Sigmoid colon (tissue), 7 donors: ENCODE data around the gene SINHCAF. TPM values are rescaled to one million over a fixed set of nuclear protein-coding genes. Genes with fewer than 3 reads are reported as not detected.

Experiments
- DNase-seq: peaks from one replicate; pipeline ENCODE4 v3.0.0-alpha.2; 2019
- H3K27ac ChIP-seq, 4 donors: fragments of 200-600 bp; sonication (generic); one replicate each; pipeline ENCODE4 v1.5.1; 2016 to 2019; ENCODE audit warnings: mild to moderate bottlenecking in 1 of 4
- H3K27me3 ChIP-seq, 3 donors: fragments of 200-600 bp; sonication (generic); one replicate each; pipeline ENCODE4 v1.5.1; 2019; ENCODE audit warnings: mild to moderate bottlenecking in 1 of 3
- H3K36me3 ChIP-seq, 4 donors: fragments of 200-600 bp; sonication (generic); one replicate each; pipeline ENCODE4 v1.5.1; 2016 to 2019
- H3K4me1 ChIP-seq, 4 donors: fragments of 200-600 bp; sonication (generic); one replicate each; pipeline ENCODE4 v1.5.1; 2017 to 2019
- H3K4me3 ChIP-seq, 4 donors: fragments of 200-600 bp; sonication (generic); one replicate each; pipeline ENCODE4 v1.5.1; 2017 to 2019; ENCODE audit warnings: mild to moderate bottlenecking in 2 of 4, moderate library complexity in 1 of 4
- H3K9me3 ChIP-seq, 4 donors: fragments of 200-600 bp in 3 of 4; sonication (generic) in 3 of 4; one replicate each; pipeline versions ENCODE4 v1.5.1 to v1.6.1; 2013 to 2019
- EP300 ChIP-seq, 4 donors: sonication (generic); formaldehyde crosslinking; IDR thresholded peaks; one replicate each; pipeline ENCODE4 v1.6.1; 2017; ENCODE audit warnings: antibody characterized with exemption in 4 of 4
- POLR2A ChIP-seq, 2 donors: fragments of 450-650 bp; IDR thresholded peaks; one replicate each; pipeline ENCODE4 v1.6.1; 2016; ENCODE audit warnings: antibody characterized with exemption in 2 of 2, mild to moderate bottlenecking in 2 of 2, moderate library complexity in 2 of 2
- POLR2AphosphoS5 ChIP-seq, 4 donors: sonication (generic); formaldehyde crosslinking; IDR thresholded peaks; one replicate each; pipeline ENCODE4 v1.6.1; 2017; ENCODE audit warnings: antibody characterized with exemption in 4 of 4
- WGBS, 2 donors: extraction: QIAGEN DNeasy Blood & Tissue Kit; methylation state at CpG; one replicate each; pipeline ENCODE4 v1.1.7; 2013; 5-methylcytosine and 5-hydroxymethylcytosine counted together
- intact Hi-C: fragments of 100-400 bp; cut with DNase I; formaldehyde crosslinking; loops from one replicate; pipeline ENCODE4 v1.15.1; 2023
- polyA plus RNA-seq, 3 donors: library from polyadenylated mRNA; stranded (reverse); fragments of 200-250 nt; gene quantifications; one replicate each; pipeline ENCODE4 v1.2.3, GENCODE V29; 2013
- small RNA-seq, 3 donors: library from RNA; depleted of rRNA; stranded (forward); fragments of <200 nt; gene quantifications; one replicate each; pipeline ENCODE3, GENCODE V24; 2016
- total RNA-seq, 4 donors: library from RNA; depleted of rRNA; stranded (reverse); fragments of >200 nt; gene quantifications; one replicate each; pipeline ENCODE4 v1.1.0, GENCODE V29; 2016
- TF ChIP-seq, protein P1 (sequence below), 4 experiments: fragments of 450-650 bp in 3 of 4; fragments of 200-600 bp in 1 of 4; IDR thresholded peaks; one replicate each; pipeline ENCODE4 v1.5.1; 2016 to 2019; ENCODE audit warnings: antibody characterized with exemption in 4 of 4, mild to moderate bottlenecking in 3 of 4, moderate library complexity in 2 of 4
- donor health status: healthy with polysubstance abuse.
- donor health status: Bipolar disorder and iron deficiency.
- donor health status: healthy.

The SINHCAF gene
- total and polyA plus RNA-seq, 7 donors: 31.1 to 68.4 (median 51.7) TPM

DNA sequence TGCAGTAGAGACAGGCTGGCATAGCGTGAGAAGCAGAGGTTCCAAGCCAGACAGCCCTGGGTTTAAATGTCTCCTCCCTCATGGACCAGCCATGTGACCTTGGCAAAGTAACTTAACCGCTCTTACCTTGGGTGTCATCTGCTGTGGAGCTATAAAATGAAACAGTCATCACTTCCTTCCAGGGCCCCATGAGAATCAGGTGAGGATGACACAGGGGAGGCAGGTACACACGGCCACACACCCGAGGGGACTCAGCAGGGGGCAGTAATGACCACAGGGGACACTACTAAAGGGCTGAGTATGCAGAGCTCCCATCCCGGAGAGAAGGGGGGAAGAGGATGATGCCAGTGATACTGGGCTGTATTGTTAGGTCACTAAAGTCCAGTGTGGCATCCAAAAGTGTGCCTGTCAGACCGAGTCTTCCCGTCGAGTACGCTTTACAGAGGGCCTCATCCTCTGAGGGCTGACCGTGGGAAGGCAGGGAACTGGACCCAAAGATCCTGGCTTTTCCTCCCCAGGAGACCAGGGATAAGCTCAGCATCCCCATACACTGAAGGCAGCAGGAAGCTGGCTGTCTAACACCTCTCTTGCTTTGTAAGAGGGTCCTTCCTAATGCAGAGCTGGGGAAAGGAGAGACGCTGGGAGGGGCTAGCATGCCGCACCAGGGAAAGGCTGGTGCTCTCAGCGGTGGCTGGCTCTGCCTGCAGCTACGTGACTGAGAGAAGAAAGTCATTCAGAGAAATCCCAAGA is 94.2 kb downstream of the SINHCAF start:
- H3K27ac ChIP-seq: no peak overlapping the region
- no peaks in the 10 kb centered on the region for H3K9me3 ChIP-seq
- TF ChIP-seq, protein P1, sequence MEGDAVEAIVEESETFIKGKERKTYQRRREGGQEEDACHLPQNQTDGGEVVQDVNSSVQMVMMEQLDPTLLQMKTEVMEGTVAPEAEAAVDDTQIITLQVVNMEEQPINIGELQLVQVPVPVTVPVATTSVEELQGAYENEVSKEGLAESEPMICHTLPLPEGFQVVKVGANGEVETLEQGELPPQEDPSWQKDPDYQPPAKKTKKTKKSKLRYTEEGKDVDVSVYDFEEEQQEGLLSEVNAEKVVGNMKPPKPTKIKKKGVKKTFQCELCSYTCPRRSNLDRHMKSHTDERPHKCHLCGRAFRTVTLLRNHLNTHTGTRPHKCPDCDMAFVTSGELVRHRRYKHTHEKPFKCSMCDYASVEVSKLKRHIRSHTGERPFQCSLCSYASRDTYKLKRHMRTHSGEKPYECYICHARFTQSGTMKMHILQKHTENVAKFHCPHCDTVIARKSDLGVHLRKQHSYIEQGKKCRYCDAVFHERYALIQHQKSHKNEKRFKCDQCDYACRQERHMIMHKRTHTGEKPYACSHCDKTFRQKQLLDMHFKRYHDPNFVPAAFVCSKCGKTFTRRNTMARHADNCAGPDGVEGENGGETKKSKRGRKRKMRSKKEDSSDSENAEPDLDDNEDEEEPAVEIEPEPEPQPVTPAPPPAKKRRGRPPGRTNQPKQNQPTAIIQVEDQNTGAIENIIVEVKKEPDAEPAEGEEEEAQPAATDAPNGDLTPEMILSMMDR (IDR thresholded peaks at IDR 0.05): no peak
- TF ChIP-seq POLR2A (IDR thresholded peaks at IDR 0.05): no peak
- TF ChIP-seq POLR2AphosphoS5 (IDR thresholded peaks at IDR 0.05): no peak
- no peak for TF ChIP-seq EP300 (IDR thresholded peaks at IDR 0.05)
- DNase-seq: no peak
- H3K4me1 ChIP-seq: no peaks in the 10 kb centered on the region
- WGBS, 2 donors: 82 to 90% methylated on average over 14 of the region's 14 CpGs
- peaks cover 0 to 7% (median 0%) of the 10 kb centered on the region in 3 donors for H3K27me3 ChIP-seq
- no peak overlapping the region for H3K4me3 ChIP-seq
- H3K36me3 ChIP-seq: no peaks in the 10 kb centered on the region
- intact Hi-C loops: no loop called here

Small RNA genes within 50 kb of the gene (small RNA-seq; reads per million reads assigned to genes)
- 0 reads per million in 3 donors for gene AC024940.4
- gene AC024940.5: 0 reads per million in 3 donors
- gene MREGP1: 0 reads per million in 3 donors
- gene RF00026: 0 reads per million in 3 donors
